Spleen (tissue), 7 donors: ENCODE data around the gene TRPT1.

ENCODE experiments used
- POLR2A ChIP-seq, 3 donors: fragments of 450-650 bp; IDR thresholded peaks; one replicate each; pipeline ENCODE4 v1.5.1; 2017; ENCODE audit warnings: antibody characterized with exemption in 3 of 3, mild to moderate bottlenecking in 1 of 3
- TF ChIP-seq, protein P1 (sequence below), 11 experiments: fragments of 200-600 bp in 7 of 11; fragments of 450-650 bp in 4 of 11; sonication (generic) in 4 of 11; IDR thresholded peaks in 8 of 11; conservative IDR thresholded peaks in 3 of 11; 1 replicate in 7 of 11; 2 replicates in 4 of 11; pipeline versions ENCODE4 v1.4.0 to v1.8.0; 2016 to 2021; ENCODE audit warnings: antibody characterized with exemption in 11 of 11, inconsistent platforms in 4 of 11, mild to moderate bottlenecking in 1 of 11
- donor health status: DM: no; HTN: no; CAD: no; lungs with moderate emphysema.
- donor health status: DM: no; HTN: no; CAD: no.
- donor health status: DM: no; HTN: no; CAD: no.

DNA sequence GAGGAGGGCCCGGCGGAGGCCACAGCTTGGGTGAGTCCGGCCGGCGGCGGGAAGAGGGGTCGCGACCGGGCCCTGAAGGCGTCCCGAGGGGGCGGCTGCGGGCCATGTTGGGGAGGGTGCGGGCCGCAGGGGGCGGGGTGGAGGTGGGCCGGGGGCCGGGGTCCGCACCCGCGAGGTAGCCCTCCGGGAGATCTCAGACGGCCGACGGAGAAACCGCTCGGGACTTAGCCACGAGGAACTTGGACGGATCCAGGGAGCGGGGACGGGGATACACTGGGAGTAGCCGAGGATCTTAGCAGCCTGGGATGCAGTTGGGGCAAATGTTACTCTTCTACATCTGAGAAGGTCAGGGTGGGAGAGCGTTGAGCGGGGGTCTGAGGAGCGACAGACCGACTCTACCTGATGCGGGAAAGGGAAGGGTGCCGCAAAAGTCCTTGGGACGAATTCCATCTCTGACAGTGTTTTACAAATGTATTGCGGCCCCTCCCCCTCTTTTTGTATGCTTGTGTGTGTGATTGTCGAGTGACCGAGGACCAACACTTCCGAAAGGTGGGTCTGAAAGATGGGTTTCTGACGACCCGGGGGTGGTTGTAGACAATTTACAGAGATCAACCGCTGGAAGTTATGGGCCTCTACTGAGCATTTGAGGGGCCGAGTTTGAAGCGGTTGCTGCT lies 39.4 kb downstream of the TRPT1 start:
- TF ChIP-seq, protein P1, sequence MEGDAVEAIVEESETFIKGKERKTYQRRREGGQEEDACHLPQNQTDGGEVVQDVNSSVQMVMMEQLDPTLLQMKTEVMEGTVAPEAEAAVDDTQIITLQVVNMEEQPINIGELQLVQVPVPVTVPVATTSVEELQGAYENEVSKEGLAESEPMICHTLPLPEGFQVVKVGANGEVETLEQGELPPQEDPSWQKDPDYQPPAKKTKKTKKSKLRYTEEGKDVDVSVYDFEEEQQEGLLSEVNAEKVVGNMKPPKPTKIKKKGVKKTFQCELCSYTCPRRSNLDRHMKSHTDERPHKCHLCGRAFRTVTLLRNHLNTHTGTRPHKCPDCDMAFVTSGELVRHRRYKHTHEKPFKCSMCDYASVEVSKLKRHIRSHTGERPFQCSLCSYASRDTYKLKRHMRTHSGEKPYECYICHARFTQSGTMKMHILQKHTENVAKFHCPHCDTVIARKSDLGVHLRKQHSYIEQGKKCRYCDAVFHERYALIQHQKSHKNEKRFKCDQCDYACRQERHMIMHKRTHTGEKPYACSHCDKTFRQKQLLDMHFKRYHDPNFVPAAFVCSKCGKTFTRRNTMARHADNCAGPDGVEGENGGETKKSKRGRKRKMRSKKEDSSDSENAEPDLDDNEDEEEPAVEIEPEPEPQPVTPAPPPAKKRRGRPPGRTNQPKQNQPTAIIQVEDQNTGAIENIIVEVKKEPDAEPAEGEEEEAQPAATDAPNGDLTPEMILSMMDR (IDR thresholded peaks at IDR 0.05 in 8 of 11, conservative IDR thresholded peaks at IDR 0.05 in 3 of 11) = no peak
- TF ChIP-seq POLR2A (IDR thresholded peaks at IDR 0.05) = no peak
